ENCODE measurements around the gene GAS7.

The GAS7 gene

DNA sequence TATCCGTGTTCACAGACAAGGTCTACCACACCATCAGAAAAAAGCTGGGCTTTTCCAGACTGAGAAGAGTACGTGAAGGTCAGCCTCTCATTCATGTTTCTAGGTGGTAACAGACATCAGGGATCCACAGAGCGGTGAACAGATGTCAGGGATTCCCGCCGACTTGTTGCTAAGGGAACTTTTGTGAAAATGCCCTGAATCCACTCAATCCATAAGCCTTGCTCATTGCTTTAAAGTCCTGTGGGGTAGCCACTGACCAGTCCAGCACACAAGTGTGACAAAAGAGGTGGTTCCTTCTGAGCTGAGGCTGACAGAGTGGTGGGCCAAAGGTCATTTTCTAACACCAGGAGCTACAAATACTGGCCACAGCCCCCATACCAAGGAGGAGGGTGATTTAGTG is 5.9 kb downstream of the GAS7 start:
- H3K4me3 ChIP-seq (ENCODE audit: insufficient read depth, low read depth, low read length), result no peak overlapping the region

DNA sequence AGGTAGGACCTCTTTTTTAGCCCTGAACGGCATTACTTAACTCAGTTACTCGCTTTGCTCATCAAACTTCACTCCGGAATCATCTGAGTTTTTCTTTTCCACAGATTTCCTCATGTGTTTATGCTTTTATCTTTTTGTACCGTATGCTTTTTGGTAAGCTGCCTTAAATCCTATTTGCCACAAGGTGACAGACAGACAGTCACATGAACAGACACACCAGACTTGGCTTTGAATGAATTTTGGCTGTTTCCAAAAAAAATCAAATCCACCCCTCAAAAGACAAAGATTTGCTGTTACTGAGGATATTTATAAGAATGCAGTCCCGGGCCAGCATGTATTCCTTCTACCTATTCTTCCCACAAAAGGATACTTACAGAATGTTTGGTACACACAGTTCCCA is 10.9 kb downstream of the GAS7 start:
- Histone ChIP-seq H3K36me3 (ENCODE audit: control insufficient read depth, insufficient read depth, low read length) (no peaks in the 10 kb centered on the region), H3K27ac (ENCODE audit: insufficient read depth, low read depth, low read length, poor library complexity, severe bottlenecking) (no peak overlapping the region), H3K4me3 (ENCODE audit: insufficient read depth, low read depth, low read length) (no peak overlapping the region), H3K9me3 (ENCODE audit: control insufficient read depth, low read length) (no peaks in the 10 kb centered on the region), H3K4me1 (ENCODE audit: control insufficient read depth, insufficient read depth, low read length) (peaks cover 9% of the 10 kb centered on the region), H3K27me3 (ENCODE audit: control insufficient read depth, insufficient read depth, low read length, poor library complexity, severe bottlenecking) (no peaks in the 10 kb centered on the region)
- WGBS, 2 experiments, result 75 to 77% methylated on average over 5 of the region's 5 CpGs

More for the DNA sequence above, 5.9 kb downstream of the GAS7 start:
- Histone ChIP-seq H3K36me3 (ENCODE audit: control insufficient read depth, insufficient read depth, low read length) (no peaks in the 10 kb centered on the region), H3K4me1 (ENCODE audit: control insufficient read depth, insufficient read depth, low read length) (peaks cover under 1% of the 10 kb centered on the region), H3K27me3 (ENCODE audit: control insufficient read depth, insufficient read depth, low read length, poor library complexity, severe bottlenecking) (peaks cover 19% of the 10 kb centered on the region), H3K27ac (ENCODE audit: insufficient read depth, low read depth, low read length, poor library complexity, severe bottlenecking) (no peak overlapping the region), H3K9me3 (ENCODE audit: control insufficient read depth, low read length) (no peaks in the 10 kb centered on the region)
- WGBS, 2 experiments, result 72 to 80% methylated on average over 5 of the region's 5 CpGs

DNA sequence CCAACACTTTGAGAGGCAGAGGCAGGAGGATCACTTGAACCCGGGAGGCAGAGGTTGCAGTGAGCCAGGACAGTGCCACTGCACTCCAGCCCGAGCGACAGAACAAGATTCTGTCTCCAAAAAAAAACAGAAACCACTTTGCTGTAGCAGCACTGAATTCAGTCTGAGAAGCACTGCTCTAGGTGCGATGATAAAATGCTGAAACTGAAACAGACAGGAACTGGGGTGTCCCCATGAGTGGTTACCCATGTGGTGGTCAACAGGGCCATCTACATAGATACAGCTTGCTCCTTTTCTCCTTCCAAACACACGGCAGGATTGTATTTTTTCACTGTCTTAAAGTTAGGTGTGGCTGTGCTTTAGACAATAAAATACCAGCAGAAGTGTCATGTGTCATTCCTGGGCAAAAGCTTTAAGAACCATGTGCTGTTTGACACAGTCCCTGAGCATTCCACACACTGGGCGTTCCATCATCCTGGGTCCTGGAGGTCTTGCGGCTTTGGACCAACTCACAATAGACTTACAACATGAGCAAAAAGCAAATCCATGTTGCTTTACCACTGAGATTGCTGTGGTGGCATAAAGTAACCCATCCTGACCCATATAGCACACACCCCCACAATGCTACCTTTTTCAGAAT is 11.5 kb downstream of the GAS7 start:
- WGBS, 2 experiments, result 94 to 95% methylated on average over 7 of the region's 7 CpGs
- H3K27ac ChIP-seq (ENCODE audit: insufficient read depth, low read depth, low read length, poor library complexity, severe bottlenecking), result no peak overlapping the region
- no peaks in the 10 kb centered on the region for H3K36me3 ChIP-seq (ENCODE audit: control insufficient read depth, insufficient read depth, low read length)
- no peaks in the 10 kb centered on the region for H3K27me3 ChIP-seq (ENCODE audit: control insufficient read depth, insufficient read depth, low read length, poor library complexity, severe bottlenecking)
- peaks cover 9% of the 10 kb centered on the region for H3K4me1 ChIP-seq (ENCODE audit: control insufficient read depth, insufficient read depth, low read length)
- H3K9me3 ChIP-seq (ENCODE audit: control insufficient read depth, low read length), result no peaks in the 10 kb centered on the region
- H3K4me3 ChIP-seq (ENCODE audit: insufficient read depth, low read depth, low read length), result no peak overlapping the region

DNA sequence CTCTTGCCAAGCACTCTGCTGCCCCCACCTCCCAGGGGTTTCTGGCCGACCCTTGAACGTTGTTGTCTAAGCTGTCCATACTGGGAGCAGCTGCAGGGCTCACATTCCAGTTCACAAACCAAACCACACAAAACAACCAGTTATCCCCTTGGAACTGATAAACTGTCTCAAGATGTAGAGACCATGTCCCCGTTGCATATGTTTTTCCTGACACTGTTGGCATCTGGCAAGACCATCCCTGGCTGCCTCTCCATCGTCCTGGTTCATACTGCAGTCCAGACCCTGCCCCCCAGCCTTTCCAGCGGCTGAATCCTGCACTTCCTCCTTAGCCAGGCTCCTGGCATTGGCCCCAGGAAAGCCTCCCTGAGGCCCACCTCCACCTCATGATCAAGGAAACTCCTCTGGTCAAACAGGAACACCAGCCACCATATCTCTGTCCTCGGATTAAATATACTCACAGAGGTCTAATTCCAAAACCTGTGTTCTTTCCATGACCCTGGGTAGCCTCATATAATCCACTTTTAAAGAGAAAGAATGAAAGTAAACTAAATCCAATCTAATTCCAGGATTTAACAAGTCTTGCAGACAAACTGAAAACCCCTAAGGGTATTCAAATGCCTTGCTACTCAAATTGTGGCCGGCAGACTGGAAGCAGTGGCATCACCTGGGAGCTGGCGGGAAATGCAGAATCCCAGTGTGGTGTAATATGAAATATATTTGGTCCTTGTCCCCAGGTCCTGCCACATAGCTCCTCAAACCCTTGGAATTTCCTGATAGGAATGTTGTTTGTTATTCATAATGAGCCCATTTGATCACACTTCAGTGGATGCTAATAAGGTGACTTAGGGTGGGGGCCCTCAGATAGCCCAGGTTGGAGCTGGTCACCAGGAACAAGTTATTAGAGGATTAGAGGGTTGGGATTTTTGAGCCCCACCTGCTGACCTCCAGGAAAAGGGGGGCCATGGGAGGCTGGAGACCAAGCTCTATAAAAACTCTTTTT is 14.2 kb downstream of the GAS7 start:
- WGBS, 2 experiments, result 75% methylated on average over 8 of the region's 8 CpGs
- peaks cover 24% of the 10 kb centered on the region for H3K4me1 ChIP-seq (ENCODE audit: control insufficient read depth, insufficient read depth, low read length)
- H3K9me3 ChIP-seq (ENCODE audit: control insufficient read depth, low read length), result no peaks in the 10 kb centered on the region
- H3K4me3 ChIP-seq (ENCODE audit: insufficient read depth, low read depth, low read length), result no peak overlapping the region
- H3K27ac ChIP-seq (ENCODE audit: insufficient read depth, low read depth, low read length, poor library complexity, severe bottlenecking), result no peak overlapping the region
- H3K27me3 ChIP-seq (ENCODE audit: control insufficient read depth, insufficient read depth, low read length, poor library complexity, severe bottlenecking), result no peaks in the 10 kb centered on the region
- no peaks in the 10 kb centered on the region for H3K36me3 ChIP-seq (ENCODE audit: control insufficient read depth, insufficient read depth, low read length)

DNA sequence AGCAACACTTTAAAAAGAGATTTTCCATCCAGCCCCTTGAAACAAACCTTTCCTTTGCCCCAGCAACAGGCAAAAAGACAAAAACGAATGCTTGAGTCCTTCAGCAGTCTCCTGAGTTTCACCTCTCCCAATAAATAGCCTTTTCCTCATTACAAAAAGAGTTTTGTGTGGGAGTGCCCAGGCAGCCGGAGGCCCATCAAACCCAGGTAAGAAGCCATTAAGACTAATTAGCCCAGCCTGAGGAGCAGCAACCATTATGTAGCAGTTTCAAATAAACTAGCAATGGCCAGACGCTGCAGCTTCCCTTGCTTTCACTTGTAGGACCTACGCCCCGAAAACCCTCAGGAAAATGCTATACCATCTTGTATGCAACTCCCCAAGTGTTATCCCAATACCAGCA is 15.6 kb downstream of the GAS7 start:
- Histone ChIP-seq H3K4me1 (ENCODE audit: control insufficient read depth, insufficient read depth, low read length) (peaks cover 32% of the 10 kb centered on the region), H3K36me3 (ENCODE audit: control insufficient read depth, insufficient read depth, low read length) (no peaks in the 10 kb centered on the region), H3K4me3 (ENCODE audit: insufficient read depth, low read depth, low read length) (no peak overlapping the region), H3K9me3 (ENCODE audit: control insufficient read depth, low read length) (no peaks in the 10 kb centered on the region), H3K27ac (ENCODE audit: insufficient read depth, low read depth, low read length, poor library complexity, severe bottlenecking) (no peak overlapping the region), H3K27me3 (ENCODE audit: control insufficient read depth, insufficient read depth, low read length, poor library complexity, severe bottlenecking) (no peaks in the 10 kb centered on the region)
- WGBS, 2 experiments, result 84 to 90% methylated on average over 5 of the region's 5 CpGs

DNA sequence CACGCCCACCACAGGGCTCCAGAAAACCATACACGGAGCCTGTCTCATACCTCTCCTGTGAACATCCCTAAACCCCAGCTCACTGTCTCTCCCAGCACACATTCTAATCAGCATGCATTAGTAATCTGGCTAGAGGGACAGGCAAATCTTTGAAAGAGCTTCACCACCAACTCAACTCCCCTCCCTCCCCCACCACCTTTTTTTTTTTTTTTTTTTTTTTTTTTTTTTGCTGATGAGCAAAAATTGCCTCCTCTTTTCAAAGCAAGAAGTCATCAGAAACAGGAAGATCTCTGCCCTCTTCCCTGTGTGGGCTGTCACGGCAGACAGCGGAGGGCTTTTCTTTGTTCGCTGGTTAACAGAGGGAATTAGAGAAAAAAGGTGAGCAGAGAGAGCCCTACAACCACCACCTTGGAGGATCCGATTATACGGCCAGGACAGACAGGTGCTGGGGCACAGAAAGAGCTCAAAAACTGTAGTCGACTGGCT is 19.9 kb downstream of the GAS7 start:
- no peaks in the 10 kb centered on the region for H3K27me3 ChIP-seq (ENCODE audit: control insufficient read depth, insufficient read depth, low read length, poor library complexity, severe bottlenecking)
- no peak overlapping the region for H3K27ac ChIP-seq (ENCODE audit: insufficient read depth, low read depth, low read length, poor library complexity, severe bottlenecking)
- H3K4me3 ChIP-seq (ENCODE audit: insufficient read depth, low read depth, low read length), result no peak overlapping the region
- H3K9me3 ChIP-seq (ENCODE audit: control insufficient read depth, low read length), result no peaks in the 10 kb centered on the region
- WGBS, 2 experiments, result 53 to 55% methylated on average over 8 of the region's 8 CpGs
- no peaks in the 10 kb centered on the region for H3K36me3 ChIP-seq (ENCODE audit: control insufficient read depth, insufficient read depth, low read length)
- H3K4me1 ChIP-seq (ENCODE audit: control insufficient read depth, insufficient read depth, low read length), result peaks cover 38% of the 10 kb centered on the region

DNA sequence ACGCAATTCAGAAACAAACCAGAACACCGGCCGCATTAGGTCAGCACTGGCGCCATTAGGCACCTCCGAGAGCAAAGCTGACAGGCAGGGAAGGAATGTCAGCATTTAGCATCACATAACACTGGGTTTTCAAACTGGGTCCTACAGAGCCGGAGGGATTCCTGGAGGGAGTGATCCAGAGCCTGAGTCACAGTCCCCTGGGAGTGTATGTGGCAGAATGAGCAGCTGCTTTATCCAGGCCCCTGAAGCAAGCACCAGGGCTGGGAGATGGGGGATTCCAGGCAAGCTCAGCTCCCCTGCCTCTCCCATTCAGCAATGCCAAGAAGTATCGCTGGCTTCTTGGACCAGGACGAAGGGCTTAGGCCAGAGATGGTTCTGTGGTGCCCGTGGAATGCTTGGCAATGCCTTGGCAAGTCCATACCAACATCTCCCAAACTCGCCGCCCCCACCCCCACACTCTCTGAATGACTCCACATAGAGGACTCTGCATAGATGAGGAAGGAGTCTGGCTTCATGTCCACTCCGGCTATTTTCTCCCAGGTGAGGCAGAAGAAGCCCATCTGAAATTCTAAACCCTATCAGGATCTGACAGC is 20.4 kb downstream of the GAS7 start:
- H3K4me3 ChIP-seq (ENCODE audit: insufficient read depth, low read depth, low read length), result no peak overlapping the region
- H3K36me3 ChIP-seq (ENCODE audit: control insufficient read depth, insufficient read depth, low read length), result no peaks in the 10 kb centered on the region
- H3K27ac ChIP-seq (ENCODE audit: insufficient read depth, low read depth, low read length, poor library complexity, severe bottlenecking), result no peak overlapping the region
- H3K4me1 ChIP-seq (ENCODE audit: control insufficient read depth, insufficient read depth, low read length), result peaks cover 38% of the 10 kb centered on the region
- WGBS, 2 experiments, result 33 to 37% methylated on average over 12 of the region's 12 CpGs
- H3K27me3 ChIP-seq (ENCODE audit: control insufficient read depth, insufficient read depth, low read length, poor library complexity, severe bottlenecking), result no peaks in the 10 kb centered on the region
- no peaks in the 10 kb centered on the region for H3K9me3 ChIP-seq (ENCODE audit: control insufficient read depth, low read length)

DNA sequence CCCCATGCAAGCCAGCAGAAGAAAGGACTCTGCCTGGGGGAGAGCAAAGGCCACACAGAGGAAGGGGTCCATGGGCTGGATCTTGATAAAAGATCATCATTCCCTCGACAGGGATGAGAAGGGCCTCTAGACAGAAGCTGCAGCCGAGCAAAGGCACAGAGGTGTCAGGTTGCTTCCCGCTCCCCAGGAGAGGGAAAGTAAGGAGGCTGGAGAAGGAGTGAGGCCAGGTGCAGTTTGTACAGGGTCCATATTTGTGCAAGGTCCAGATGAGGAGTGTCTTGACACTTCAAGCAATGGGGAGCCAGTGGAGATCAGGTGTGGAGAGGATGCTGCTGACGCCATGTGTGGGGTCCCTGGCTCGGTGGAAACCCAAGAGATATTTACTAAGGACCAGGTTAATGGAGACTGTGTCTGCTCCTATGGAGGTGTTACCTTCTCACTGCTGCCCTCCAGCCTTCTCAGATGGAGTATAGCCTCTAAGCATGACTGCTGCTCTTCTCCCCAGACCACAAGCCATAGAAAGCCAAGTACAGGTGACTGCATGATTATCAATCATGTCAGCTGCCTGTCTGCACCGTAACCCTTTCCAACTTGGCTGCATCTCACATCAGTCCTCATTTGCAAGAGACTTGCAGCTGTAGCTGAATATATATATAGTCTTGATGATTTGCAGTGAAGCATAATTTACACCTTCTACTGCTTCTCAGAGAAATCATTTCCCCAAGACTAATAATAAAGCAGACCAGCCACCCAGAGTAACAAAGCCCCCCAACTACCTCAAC is 21.1 kb downstream of the GAS7 start:
- no peak overlapping the region for H3K4me3 ChIP-seq (ENCODE audit: insufficient read depth, low read depth, low read length)
- H3K9me3 ChIP-seq (ENCODE audit: control insufficient read depth, low read length), result no peaks in the 10 kb centered on the region
- H3K27me3 ChIP-seq (ENCODE audit: control insufficient read depth, insufficient read depth, low read length, poor library complexity, severe bottlenecking), result no peaks in the 10 kb centered on the region
- H3K36me3 ChIP-seq (ENCODE audit: control insufficient read depth, insufficient read depth, low read length), result no peaks in the 10 kb centered on the region
- peaks cover 38% of the 10 kb centered on the region for H3K4me1 ChIP-seq (ENCODE audit: control insufficient read depth, insufficient read depth, low read length)
- H3K27ac ChIP-seq (ENCODE audit: insufficient read depth, low read depth, low read length, poor library complexity, severe bottlenecking), result no peak overlapping the region
- 51 to 58% methylated on average over 6 of the region's 6 CpGs for WGBS, 2 experiments

DNA sequence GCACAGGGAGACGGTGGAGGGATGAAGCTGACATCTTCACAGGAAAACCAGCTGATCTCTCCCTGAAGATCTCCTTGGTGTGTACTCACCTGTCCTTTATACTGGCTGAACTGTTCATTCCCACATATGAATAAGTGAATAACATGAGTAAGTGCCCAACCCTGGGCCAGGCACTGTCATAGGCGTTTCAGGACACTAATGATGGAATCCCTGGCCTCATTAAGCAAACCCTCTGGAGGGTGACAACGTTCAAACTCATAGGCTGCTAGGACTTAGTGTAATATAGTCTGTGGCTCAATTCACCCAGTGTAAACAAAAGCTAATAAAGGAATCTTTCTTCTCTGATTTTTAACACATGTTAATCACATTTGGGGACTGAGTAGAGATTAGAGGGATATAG is 24.5 kb downstream of the GAS7 start:
- H3K36me3 ChIP-seq (ENCODE audit: control insufficient read depth, insufficient read depth, low read length), result no peaks in the 10 kb centered on the region
- H3K27me3 ChIP-seq (ENCODE audit: control insufficient read depth, insufficient read depth, low read length, poor library complexity, severe bottlenecking), result no peaks in the 10 kb centered on the region
- no peak overlapping the region for H3K27ac ChIP-seq (ENCODE audit: insufficient read depth, low read depth, low read length, poor library complexity, severe bottlenecking)
- H3K9me3 ChIP-seq (ENCODE audit: control insufficient read depth, low read length), result no peaks in the 10 kb centered on the region
- peaks cover 33% of the 10 kb centered on the region for H3K4me1 ChIP-seq (ENCODE audit: control insufficient read depth, insufficient read depth, low read length)
- 82 to 90% methylated on average over 3 of the region's 3 CpGs for WGBS, 2 experiments
- H3K4me3 ChIP-seq (ENCODE audit: insufficient read depth, low read depth, low read length), result no peak overlapping the region
